GM23338 (cell line): Measurements from ENCODE around the gene KDM4B. TPM values are rescaled to one million over a fixed set of nuclear protein-coding genes. Genes with fewer than 3 reads are reported as not detected.

Experiments
- ATAC-seq: fragments of 200-7000 bp; cut with Tn5 transposase; 3 replicates; pipeline ENCODE4 v1.9.1; 2020
- DNase-seq: peaks from one replicate; pipeline ENCODE4 v3.0.0-alpha.2; 2015; ENCODE audit warnings: low spot score
- H2AFZ ChIP-seq: fragments of 200-600 bp; sonication (generic); 2 replicates; pipeline ENCODE4 v1.8.0; 2016; ENCODE audit warnings: antibody characterized with exemption, mild to moderate bottlenecking, moderate library complexity
- H3F3A ChIP-seq: fragments of 200-600 bp; sonication (generic); replicated peaks from 2 replicates; pipeline ENCODE4 v1.8.0; 2017; ENCODE audit warnings: antibody characterized with exemption, mixed run types, low read depth
- H3K27ac ChIP-seq: fragments of 200-600 bp; sonication (generic); 2 replicates; pipeline ENCODE4 v1.6.1; 2016; ENCODE audit warnings: low read depth
- H3K27me3 ChIP-seq: fragments of 200-600 bp; sonication (generic); 2 replicates; pipeline ENCODE4 v1.8.0; 2016; ENCODE audit warnings: mild to moderate bottlenecking, mixed run types, moderate library complexity; ENCODE audit not compliant: insufficient read depth
- H3K36me3 ChIP-seq: fragments of 200-600 bp; sonication (generic); 2 replicates; pipeline ENCODE4 v1.8.0; 2016; ENCODE audit warnings: mild to moderate bottlenecking; ENCODE audit not compliant: insufficient read depth
- H3K4me1 ChIP-seq: fragments of 200-600 bp; sonication (generic); 2 replicates; pipeline ENCODE4 v1.8.0; 2016; ENCODE audit warnings: mild to moderate bottlenecking, moderate library complexity; ENCODE audit not compliant: insufficient read depth
- H3K4me2 ChIP-seq: fragments of 200-600 bp; sonication (generic); 2 replicates; pipeline ENCODE4 v1.7.1; 2017; ENCODE audit warnings: mixed run types
- H3K4me3 ChIP-seq: fragments of 200-600 bp; sonication (generic); 2 replicates; pipeline ENCODE4 v1.6.1; 2016; ENCODE audit warnings: mixed run types
- H3K79me2 ChIP-seq: fragments of 200-600 bp; sonication (generic); replicated peaks from 2 replicates; pipeline ENCODE4 v1.8.0; 2017; ENCODE audit warnings: mild to moderate bottlenecking; ENCODE audit not compliant: insufficient read depth
- H3K9me2 ChIP-seq: fragments of 200-600 bp; sonication (generic); 2 replicates; pipeline ENCODE4 v1.8.0; 2017; ENCODE audit not compliant: insufficient read depth
- H4K20me1 ChIP-seq: fragments of 200-600 bp; sonication (generic); replicated peaks from 2 replicates; pipeline ENCODE4 v1.8.0; 2017; ENCODE audit warnings: mild to moderate bottlenecking; ENCODE audit not compliant: insufficient read depth
- H3K27ac Mint-ChIP-seq: 2 replicates; pipeline ENCODE4 v1.8.0; 2020; ENCODE audit warnings: inconsistent platforms, mild to moderate bottlenecking, moderate library complexity, mixed read lengths
- H3K27me3 Mint-ChIP-seq: 3 replicates; pipeline ENCODE4 v1.8.0; 2022; ENCODE audit warnings: low read depth, mild to moderate bottlenecking, moderate library complexity, mixed read lengths, inconsistent platforms; ENCODE audit not compliant: insufficient read depth, poor library complexity
- H3K36me3 Mint-ChIP-seq: 3 replicates; pipeline ENCODE4 v1.8.0; 2021; ENCODE audit warnings: low read depth, mild to moderate bottlenecking, inconsistent platforms, moderate library complexity, mixed read lengths
- H3K4me1 Mint-ChIP-seq: 3 replicates; pipeline ENCODE4 v1.8.0; 2020; ENCODE audit warnings: mild to moderate bottlenecking, inconsistent platforms, mixed read lengths
- H3K4me3 Mint-ChIP-seq: 3 replicates; pipeline ENCODE4 v1.8.0; 2021; ENCODE audit warnings: moderate library complexity, mild to moderate bottlenecking, inconsistent platforms, mixed read lengths
- H3K9me3 Mint-ChIP-seq: 3 replicates; pipeline ENCODE4 v1.8.0; 2020; ENCODE audit warnings: moderate library complexity, mild to moderate bottlenecking, inconsistent platforms, mixed read lengths
- CREB1 ChIP-seq: fragments of 250-450 bp; sonication (Bioruptor Pico); IDR thresholded peaks from 2 replicates; pipeline ENCODE4 v1.5.0; 2020; ENCODE audit warnings: low read depth, mild to moderate bottlenecking, moderate library complexity
- CTCF ChIP-seq, 2 experiments: fragments of 200-600 bp in 1 of 2; sonication (generic) in 1 of 2; conservative IDR thresholded peaks; 2 replicates each; pipeline versions ENCODE4 v1.5.1 to v1.6.1; 2016 to 2017; ENCODE audit warnings: antibody characterized with exemption in 2 of 2, low read depth in 2 of 2, mild to moderate bottlenecking in 2 of 2, moderate library complexity in 1 of 2
- ETS1 ChIP-seq: IDR thresholded peaks from 2 replicates; pipeline ENCODE4 v1.6.1; 2016; ENCODE audit warnings: antibody characterized with exemption
- EZH2 ChIP-seq: fragments of 200-600 bp; sonication (generic); IDR thresholded peaks from one replicate; pipeline ENCODE4 v1.8.0; 2017; ENCODE audit warnings: antibody characterized with exemption, mild to moderate bottlenecking, low read depth; ENCODE audit not compliant: unreplicated experiment
- EZH2phosphoT487 ChIP-seq: fragments of 200-600 bp; sonication (generic); IDR thresholded peaks from one replicate; pipeline ENCODE4 v1.8.1; 2018; ENCODE audit warnings: antibody characterized with exemption; ENCODE audit not compliant: unreplicated experiment
- NANOG ChIP-seq: IDR thresholded peaks from 2 replicates; pipeline ENCODE4 v1.6.1; 2016; ENCODE audit warnings: antibody characterized with exemption, borderline replicate concordance
- POLR2AphosphoS5 ChIP-seq: IDR thresholded peaks from 2 replicates; pipeline ENCODE4 v1.6.1; 2016; ENCODE audit warnings: antibody characterized with exemption, low read depth
- REST ChIP-seq: IDR thresholded peaks from one replicate; pipeline ENCODE4 v1.6.1; 2018; ENCODE audit warnings: antibody characterized with exemption; ENCODE audit not compliant: unreplicated experiment
- STAT1 ChIP-seq: IDR thresholded peaks from one replicate; pipeline ENCODE4 v1.6.1; 2016; ENCODE audit warnings: antibody characterized with exemption; ENCODE audit not compliant: unreplicated experiment
- ZNF114 ChIP-seq: fragments of 250-450 bp; sonication (Bioruptor Pico); IDR thresholded peaks from 2 replicates; pipeline ENCODE4 v1.5.0; 2020; ENCODE audit warnings: mild to moderate bottlenecking, moderate library complexity
- ZNF331 ChIP-seq: fragments of 250-450 bp; sonication (Bioruptor Pico); IDR thresholded peaks from 2 replicates; pipeline ENCODE4 v1.5.0; 2020; ENCODE audit warnings: low read depth, mild to moderate bottlenecking, moderate library complexity
- polyA plus RNA-seq: library from polyadenylated mRNA; unstranded; fragments of >200 nt; fragmentation: Nextera tagmentation; extraction: Ambion mirVana; gene quantifications from 2 replicates; pipeline ENCODE4 v1.2.1, GENCODE V29; 2016
- total RNA-seq: library from RNA; depleted of rRNA; stranded (reverse); fragments of >200 nt; shearing (Covaris generic); gene quantifications from 2 replicates; pipeline ENCODE4 v1.2.3, GENCODE V29; 2014

KDM4B gene
- total and polyA plus RNA-seq, 2 experiments from 2014 or later: 9.1 to 27.6 TPM

GRCh38 chr19:5120833-5121232 is 151.9 kb downstream of the KDM4B start (continued):
- no peak for TF ChIP-seq CTCF (conservative IDR thresholded peaks at IDR 0.05; ENCODE audit: low read depth in 2 of 2)

- H3K27ac ChIP-seq: no peak overlapping the region
- Mint-ChIP-seq H3K36me3 (peaks cover 14% of the 10 kb centered on the region), H3K27me3 (peaks cover 17% of the 10 kb centered on the region), H3K27ac (peak overlapping the region; percentile 76; the same call in 1 of the 2 replicates), H3K4me3 (no peak overlapping the region), H3K4me1 (peaks cover 40% of the 10 kb centered on the region), H3K9me3 (peaks cover 3% of the 10 kb centered on the region)
- H3K4me2 ChIP-seq: no peak overlapping the region
- H3K9me2 ChIP-seq: no peaks in the 10 kb centered on the region
- H3K4me1 ChIP-seq: peaks cover 22% of the 10 kb centered on the region
- H3K36me3 ChIP-seq: no peaks in the 10 kb centered on the region; the same call in 1 of the 2 replicates
- H4K20me1 ChIP-seq: no peaks in the 10 kb centered on the region
- H3F3A ChIP-seq: no peaks in the 10 kb centered on the region
- H3K79me2 ChIP-seq: no peaks in the 10 kb centered on the region
- DNase-seq (no peak), ATAC-seq (no peak)
- H2AFZ ChIP-seq: no peak overlapping the region
- no peak overlapping the region for H3K4me3 ChIP-seq
- H3K27me3 ChIP-seq: no peaks in the 10 kb centered on the region
- no peak for TF ChIP-seq POLR2AphosphoS5
- no peak for TF ChIP-seq NANOG
- no peak for TF ChIP-seq EZH2
- TF ChIP-seq REST: no peak
- TF ChIP-seq CREB1 (CRISPR knock-in tag): no peak
- no peak for TF ChIP-seq ZNF114 (CRISPR knock-in tag)
- no peak for TF ChIP-seq ETS1
- TF ChIP-seq ZNF331: no peak
- no peak for TF ChIP-seq CTCF (conservative IDR thresholded peaks at IDR 0.05; ENCODE audit: low read depth in 2 of 2)
- TF ChIP-seq STAT1: no peak
- TF ChIP-seq EZH2phosphoT487: no peak
Measured at GRCh38 chr19:5121266-5122120, 152.6 kb downstream of the KDM4B start.
